ENCODE results near the gene CFAP299.
"Not testable (repeated sequence)": the region's sequence is repeated elsewhere in the genome, so short reads cannot be mapped to it uniquely, and the experiment has no call there.

CFAP299 gene

DNA sequence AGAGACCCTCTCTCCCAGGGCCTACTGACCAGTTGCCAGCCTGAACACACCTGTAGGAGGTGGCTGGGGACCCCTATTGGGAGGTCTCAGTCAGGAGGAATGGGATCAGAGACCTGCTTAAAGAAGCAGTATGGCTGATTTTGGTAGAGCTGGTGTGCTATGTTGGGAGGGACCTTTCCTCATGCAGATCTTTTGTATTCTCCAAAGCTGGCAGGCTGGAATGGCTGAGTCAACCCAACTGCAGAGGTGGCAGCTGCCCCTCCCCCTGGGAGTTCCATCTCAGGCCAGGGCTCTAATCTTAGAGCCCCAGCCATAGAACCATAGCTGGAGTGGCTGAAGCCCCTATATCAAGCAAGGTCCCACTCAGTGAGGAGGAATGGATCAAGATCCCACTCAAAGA is 415.7 kb downstream of the CFAP299 start:
- no peak for DNase-seq (ENCODE audit: extremely low read depth, low read depth)
- no peak overlapping the region for H3K4me3 ChIP-seq (replicated peaks; ENCODE audit: low read depth, low read length)
- TF ChIP-seq, protein P1, sequence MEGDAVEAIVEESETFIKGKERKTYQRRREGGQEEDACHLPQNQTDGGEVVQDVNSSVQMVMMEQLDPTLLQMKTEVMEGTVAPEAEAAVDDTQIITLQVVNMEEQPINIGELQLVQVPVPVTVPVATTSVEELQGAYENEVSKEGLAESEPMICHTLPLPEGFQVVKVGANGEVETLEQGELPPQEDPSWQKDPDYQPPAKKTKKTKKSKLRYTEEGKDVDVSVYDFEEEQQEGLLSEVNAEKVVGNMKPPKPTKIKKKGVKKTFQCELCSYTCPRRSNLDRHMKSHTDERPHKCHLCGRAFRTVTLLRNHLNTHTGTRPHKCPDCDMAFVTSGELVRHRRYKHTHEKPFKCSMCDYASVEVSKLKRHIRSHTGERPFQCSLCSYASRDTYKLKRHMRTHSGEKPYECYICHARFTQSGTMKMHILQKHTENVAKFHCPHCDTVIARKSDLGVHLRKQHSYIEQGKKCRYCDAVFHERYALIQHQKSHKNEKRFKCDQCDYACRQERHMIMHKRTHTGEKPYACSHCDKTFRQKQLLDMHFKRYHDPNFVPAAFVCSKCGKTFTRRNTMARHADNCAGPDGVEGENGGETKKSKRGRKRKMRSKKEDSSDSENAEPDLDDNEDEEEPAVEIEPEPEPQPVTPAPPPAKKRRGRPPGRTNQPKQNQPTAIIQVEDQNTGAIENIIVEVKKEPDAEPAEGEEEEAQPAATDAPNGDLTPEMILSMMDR (IDR thresholded peaks at IDR 0.05; ENCODE audit: low read depth, low read length, missing control alignments): no peak

DNA sequence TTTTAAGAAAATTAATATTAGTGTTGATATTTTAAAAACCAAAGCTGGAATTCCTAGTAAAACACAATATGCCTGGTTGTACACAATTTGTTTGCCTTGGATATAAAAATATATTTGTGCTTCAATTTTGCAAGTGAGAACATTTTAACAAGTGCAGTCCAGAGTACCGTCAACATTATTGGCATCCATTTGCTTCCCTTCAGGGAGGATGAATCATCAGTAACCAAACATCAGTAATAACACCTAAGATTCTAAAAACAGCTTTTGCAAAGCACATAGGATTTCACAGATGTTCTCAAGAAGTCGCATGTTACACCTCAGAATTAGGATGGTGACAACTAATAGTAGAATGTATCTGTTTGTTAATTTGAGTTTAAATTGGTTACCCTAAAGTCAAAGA is 432.4 kb downstream of the CFAP299 start:
- TF ChIP-seq, protein P1 (IDR thresholded peaks at IDR 0.05; ENCODE audit: low read depth, low read length, missing control alignments): no peak
- no peak overlapping the region for H3K4me3 ChIP-seq (replicated peaks; ENCODE audit: low read depth, low read length)
- no peak for DNase-seq (ENCODE audit: extremely low read depth, low read depth)

DNA sequence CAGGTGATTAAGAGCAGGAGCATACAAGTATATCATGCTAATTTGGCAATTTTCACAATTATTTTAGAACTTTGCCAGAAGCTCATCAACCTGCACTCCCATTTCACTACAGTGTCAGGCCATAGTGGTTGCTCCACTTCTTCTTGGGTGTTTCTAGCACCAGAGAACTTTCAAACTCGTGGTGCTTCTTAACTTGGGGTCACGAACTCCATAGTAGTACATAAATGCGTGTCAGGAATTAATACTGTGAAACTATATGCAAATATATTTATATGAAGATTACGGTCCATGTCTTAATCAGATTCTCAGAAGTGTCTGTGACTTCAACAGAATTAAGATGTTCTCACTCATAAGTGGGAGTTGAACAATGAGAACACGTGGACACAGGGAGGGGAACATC is 440.6 kb downstream of the CFAP299 start:
- TF ChIP-seq, protein P1 (IDR thresholded peaks at IDR 0.05; ENCODE audit: low read depth, low read length, missing control alignments): no peak
- no peak for DNase-seq (ENCODE audit: extremely low read depth, low read depth)
- H3K4me3 ChIP-seq (replicated peaks; ENCODE audit: low read depth, low read length): no peak overlapping the region

DNA sequence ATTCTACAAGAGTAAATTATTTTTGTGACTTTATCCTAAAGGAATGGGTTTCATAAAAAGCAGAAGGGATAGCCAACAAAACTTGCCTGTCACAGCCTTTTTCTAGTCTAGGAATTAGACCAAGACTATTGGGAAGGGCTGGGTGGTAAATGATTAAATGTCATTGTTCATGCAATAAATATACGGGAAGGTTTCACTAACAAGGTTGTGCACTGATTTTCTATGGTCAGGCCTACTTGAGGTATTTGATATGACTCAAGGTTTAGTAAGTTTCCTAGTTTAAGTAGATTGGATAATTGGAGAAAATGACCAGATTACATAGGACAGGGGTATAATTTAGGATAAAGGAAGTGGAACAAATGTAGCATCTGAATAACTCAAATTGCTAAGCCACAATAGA is 445.9 kb downstream of the CFAP299 start:
- no peak overlapping the region for H3K4me3 ChIP-seq (replicated peaks; ENCODE audit: low read depth, low read length)
- DNase-seq (ENCODE audit: extremely low read depth, low read depth): no peak
- TF ChIP-seq, protein P1 (IDR thresholded peaks at IDR 0.05; ENCODE audit: low read depth, low read length, missing control alignments): no peak

DNA sequence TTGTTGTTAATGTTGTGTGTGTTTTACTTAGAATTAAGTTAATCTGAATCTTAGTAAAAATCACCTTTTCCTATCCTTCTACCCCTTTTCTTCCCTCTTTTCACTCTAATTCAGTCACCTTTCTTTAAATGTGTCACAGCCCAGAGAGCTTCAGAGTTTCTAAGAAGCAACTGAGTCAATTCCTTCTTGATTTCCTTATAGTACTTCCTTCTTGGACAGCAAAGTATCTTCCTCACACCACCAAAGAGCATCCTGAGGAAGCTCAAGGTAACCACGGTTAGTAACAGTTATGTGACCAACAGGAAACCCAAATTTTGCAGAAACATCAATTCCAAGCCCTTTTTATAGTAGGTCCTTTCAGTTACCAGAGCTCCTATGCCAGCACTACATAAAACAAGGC is 451.8 kb downstream of the CFAP299 start:
- H3K4me3 ChIP-seq (replicated peaks; ENCODE audit: low read depth, low read length): no peak overlapping the region
- TF ChIP-seq, protein P1 (IDR thresholded peaks at IDR 0.05; ENCODE audit: low read depth, low read length, missing control alignments): no peak
- DNase-seq (ENCODE audit: extremely low read depth, low read depth): no peak

DNA sequence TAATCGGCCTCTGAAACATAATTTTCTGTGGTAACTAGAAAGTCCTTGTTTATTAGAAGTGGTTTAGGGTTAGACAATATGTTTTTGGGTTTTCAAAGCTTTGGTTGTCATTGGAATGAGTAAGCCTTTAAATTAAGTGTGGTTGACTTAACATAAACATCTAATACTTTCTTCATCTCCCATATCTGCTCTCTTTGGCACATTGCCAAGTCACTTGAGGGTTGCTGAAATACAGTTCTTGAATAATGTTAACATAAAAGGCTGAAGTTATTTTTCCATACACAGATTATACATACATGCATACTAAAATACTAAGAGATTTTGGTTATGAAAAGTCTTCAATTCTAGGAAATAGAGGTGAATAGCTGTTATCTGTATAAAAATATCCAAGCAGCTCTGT is 453.3 kb downstream of the CFAP299 start:
- no peak overlapping the region for H3K4me3 ChIP-seq (replicated peaks; ENCODE audit: low read depth, low read length)
- no peak for DNase-seq (ENCODE audit: extremely low read depth, low read depth)
- TF ChIP-seq, protein P1 (IDR thresholded peaks at IDR 0.05; ENCODE audit: low read depth, low read length, missing control alignments): no peak

DNA sequence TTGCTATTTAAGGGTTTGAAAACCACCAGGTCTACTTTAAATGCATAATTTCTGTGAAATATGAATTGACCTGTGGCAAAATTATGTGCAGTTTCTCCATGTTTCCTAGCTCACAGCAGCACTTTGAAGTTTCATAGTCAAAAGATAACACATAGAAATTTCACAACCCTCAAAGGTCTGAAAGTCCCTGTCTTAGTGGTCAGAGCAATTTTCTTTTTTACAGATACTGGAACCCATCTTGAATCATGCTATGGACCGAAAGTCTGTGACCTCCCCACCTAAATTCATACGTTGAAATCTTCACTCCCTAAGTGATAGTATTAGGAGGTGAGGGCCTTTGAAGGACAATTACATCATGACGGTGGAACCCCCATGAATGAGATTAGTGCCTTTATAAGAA is 454.6 kb downstream of the CFAP299 start:
- TF ChIP-seq, protein P1 (IDR thresholded peaks at IDR 0.05; ENCODE audit: low read depth, low read length, missing control alignments): no peak
- no peak overlapping the region for H3K4me3 ChIP-seq (replicated peaks; ENCODE audit: low read depth, low read length)
- no peak for DNase-seq (ENCODE audit: extremely low read depth, low read depth)

DNA sequence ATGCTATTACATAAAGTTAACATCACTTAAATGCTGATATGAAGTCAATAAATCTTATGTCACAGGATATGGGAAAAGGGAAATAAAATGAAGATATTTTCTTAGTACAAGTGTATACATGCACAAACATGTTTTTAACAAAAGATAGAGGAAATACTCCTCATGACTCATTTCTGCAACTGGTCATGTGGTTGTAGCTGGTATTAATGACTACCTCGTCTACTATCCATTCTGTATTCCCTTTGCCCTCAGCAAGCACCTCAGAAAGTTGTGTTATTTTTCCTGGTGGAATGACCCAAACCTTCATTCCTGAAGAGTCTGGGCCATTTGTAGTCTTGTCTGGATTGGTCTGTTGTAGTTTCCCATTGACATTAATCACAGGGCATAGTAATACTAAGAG is 458.1 kb downstream of the CFAP299 start:
- DNase-seq (ENCODE audit: extremely low read depth, low read depth); H3K4me3 ChIP-seq (replicated peaks; ENCODE audit: low read depth, low read length): not testable (repeated sequence)

All from HFF-Myc (cell line).